GM21786 (cell line): ENCODE data around the gene RMND1.
"Not testable (repeated sequence)": the region's sequence is repeated elsewhere in the genome, so short reads cannot be mapped to it uniquely, and the experiment has no call there.

Experiments
- ATAC-seq: cut with Tn5 transposase; IDR thresholded peaks from one replicate; pipeline ENCODE4 v1.9.1; 2021; ENCODE audit not compliant: unreplicated experiment

Gene RMND1

DNA sequence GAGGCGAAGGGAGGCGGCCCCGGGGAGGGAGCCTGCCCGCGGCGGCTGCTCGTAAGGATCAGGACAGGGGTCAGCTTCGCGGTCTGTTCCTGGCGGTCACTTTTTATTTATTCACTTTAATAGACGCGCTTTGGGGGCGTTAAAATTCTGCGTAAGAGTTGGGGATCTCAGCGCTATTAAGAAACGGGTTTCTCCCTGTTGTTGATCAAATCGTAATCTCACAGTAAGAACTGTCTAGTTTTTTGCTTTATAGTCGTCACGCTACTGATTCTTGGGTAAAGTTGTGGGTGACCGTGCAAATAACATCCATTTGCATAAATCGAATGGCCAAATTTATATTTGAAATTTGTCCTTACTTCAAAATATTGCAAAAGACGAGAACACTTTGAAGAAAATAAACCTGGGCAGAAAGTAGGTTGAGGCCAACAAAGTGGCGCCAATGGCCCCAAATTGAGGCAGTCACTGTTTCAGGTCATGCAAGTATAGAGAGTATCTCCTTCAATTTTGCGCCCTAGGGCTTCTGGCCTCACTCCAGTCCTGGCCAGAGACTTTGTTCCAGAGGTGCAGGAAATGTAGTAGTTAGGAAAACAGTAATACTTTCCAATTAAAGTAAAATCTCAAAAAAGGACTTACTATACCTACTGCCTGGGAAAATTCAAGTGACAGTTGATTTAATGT, 963 bp upstream of the RMND1 start:
- ATAC-seq = no peak

DNA sequence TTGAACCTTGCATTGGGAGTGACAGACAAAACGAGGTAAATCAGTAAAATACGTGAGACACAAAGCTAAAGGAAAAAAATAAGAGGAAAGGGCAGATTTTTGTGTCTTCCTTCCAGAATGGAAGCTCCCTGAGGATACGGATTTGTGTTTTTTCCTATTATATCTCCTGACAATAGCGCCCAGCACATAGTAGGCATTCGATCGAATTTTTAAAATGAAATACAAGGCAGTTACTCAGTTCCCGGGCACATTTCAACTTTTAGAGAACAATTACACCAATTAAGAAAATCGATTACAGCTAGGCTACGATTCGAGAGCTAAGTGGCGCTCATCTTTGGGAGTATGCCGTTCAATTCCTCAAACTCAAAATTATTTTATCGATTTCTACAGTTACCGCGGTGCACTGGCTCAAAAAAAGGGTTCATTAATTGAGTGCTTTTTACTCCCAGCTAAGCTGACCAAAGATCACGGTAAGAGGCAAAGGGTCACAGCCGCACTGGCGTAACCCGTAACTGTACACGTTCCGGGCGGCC, 443 bp downstream of the RMND1 start:
- no peak for ATAC-seq

DNA sequence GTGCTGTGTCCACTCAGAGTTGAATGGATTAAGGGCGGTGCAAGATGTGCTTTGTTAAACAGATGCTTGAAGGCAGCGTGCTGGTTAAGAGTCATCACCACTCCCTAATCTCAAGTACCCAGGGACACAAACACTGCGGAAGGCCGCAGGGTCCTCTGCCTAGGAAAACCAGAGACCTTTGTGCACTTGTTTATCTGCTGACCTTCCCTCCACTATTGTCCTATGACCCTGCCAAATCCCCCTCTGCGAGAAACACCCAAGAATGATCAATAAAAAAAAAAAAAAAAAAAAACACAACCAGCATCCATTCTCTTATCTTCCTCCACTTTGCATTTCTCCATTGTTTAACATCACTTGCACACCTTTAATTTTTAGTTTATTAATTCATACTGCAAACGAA, 998 bp downstream of the RMND1 start:
- ATAC-seq = not testable (repeated sequence)

DNA sequence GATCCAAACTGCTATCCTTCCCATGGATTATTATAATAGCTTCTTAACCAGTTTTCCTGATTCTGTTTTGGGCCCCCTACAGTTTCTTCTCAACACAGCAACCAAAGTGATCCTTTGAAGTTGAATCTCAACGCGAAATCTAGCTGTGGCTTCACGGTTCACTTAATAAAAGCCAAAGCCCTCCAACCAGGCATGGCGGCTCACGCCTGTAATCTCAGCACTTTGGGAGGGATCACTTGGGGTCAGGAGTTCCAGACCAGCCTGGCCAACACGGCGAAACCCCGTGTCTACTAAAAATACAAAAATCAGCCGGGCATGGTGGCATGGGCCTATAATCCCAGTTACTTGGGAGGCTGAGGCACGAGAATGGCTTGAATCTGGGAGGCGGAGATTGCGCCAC, 3.3 kb downstream of the RMND1 start:
- no peak for ATAC-seq

DNA sequence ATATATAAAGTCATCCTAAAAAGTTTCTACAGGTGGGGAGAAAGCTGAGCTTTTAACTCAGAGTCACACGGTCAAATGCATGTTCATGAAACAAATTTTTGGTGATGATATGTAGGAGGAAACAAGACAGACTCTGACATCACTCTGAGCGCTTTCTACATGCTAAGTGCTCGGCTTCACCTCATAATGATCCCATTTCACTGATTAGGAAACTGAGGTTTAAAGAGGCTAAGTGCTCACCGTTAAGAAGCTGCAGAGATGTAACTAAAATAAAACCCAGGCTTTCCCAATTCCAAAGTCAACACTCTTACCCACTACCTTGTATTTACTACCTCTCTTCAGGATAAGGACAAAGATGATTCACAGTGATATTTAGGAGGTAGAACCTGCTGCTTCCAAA, 4.7 kb downstream of the RMND1 start:
- no peak for ATAC-seq

DNA sequence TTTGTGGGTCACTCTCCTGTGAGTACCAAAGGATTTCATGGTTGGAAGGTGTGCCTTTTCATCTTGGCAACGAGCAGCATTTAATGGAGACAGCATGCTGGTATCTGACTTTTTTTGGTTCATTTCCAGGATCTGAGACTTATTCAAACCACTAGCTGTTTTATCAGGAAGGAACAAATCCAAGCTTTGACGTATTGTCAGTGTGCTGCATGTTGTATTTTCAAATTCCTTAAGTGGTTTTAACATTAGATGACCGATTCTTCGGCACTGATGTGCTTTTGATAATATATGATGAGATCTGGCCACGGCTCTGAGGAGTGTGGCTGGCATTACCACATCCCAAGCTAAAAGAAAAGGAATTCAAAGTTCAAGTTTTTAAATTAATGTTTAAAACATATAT, 6.4 kb downstream of the RMND1 start:
- no peak for ATAC-seq

DNA sequence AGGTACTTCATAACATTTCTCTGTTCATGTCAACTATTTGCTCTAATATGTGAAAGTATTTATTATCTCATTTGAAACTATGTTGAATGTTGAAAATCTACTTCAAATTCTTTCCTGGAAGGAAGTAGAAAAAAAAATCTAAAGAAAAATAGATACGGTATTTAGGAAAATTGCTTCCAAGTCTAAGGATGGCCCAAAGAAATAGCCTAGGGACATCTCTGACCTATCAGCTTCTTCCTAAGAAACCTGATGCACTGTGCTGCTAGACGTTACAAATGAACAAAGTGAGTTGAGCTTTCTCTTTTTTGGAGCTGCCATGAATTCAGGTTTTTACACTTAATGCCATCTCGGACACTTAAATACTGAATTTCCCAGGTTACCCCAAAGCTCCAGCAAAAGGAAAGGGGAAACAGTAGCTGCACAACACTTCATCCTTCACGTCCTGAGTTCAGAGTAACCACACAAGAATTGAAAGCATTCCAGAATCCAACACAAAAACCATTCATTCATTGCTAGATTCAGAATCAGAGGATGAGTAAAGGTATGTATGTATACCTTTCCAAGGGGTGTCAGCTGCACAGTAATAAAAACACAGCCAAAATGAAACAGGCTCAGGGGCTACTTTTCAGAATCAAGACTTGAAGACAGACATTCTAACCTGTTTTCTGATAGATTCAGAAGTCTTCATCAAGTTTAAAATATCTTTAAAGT, 7.9 kb downstream of the RMND1 start:
- no peak for ATAC-seq

DNA sequence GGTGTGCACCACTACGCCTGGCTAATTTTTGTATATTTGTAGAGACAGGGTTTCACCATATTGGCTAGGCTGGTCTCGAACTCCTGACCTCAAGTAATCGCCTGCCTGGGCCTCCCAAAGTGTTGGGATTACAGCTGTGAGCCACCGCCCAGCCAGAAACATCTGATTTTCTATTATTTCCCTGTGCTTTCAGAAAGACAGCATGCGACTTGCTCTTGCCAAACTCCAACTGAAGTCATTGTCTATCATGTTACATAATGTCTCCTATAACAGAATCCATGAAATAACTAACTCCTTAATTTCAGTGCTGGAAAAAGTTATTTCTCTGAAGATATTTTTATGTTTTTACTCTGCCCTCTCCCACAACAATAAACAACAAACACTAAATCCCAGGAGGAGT, 8.5 kb downstream of the RMND1 start:
- ATAC-seq = no peak

DNA sequence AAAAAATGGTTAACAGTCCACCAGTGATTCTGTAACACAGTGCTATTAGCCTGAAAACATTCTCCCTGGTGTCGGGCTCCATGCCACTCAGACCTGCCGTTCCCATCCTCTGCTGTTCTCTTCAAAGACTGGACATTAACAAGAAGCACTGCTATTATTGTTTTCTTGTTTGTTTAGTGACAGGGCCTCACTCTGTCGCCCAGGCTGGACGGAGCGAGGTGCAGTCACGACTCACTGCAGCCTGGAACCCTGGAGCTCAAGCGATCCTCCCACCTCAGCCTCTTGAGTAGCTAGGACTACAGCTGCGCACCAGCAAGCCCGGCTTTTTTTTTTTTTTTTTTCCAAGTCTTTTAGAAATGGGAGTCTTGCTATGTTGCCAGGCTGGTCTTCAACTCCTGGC, 9.6 kb downstream of the RMND1 start:
- ATAC-seq = no peak

DNA sequence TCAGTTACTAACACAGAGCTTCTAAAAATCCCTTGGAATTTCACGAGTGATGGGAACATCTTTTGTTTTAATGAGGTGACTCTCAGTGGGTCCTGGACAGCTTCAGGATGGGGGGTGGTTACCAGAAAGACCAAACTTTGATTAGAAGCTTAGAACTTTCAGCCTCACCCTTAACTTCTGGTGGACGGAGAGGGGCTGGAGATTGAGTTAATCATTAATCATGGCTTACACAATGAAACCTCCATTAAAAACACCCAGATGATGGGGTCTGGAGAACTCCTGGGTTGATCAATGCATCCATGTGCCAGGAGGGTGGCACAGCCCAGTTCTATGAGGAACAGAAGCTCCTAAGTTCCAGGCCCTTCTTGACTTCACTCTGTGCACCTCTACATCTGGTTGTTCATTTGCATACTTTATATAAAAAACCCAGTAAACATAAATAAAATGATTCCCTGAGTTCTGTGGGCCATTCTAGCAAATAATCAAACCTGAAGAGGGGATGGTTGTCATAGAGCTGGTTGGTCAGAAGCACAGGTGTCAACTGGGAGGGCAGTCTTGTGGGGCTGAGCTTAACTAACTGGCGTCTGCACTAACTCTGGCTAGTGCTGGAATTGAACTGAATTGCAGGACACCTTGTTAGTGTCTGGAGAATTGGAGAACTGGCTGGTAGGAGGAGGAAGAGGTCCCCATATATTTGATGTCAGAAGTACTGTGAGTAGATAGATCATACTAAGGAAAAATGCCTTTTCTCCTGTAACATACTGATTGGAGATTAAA, 10.3 kb downstream of the RMND1 start:
- ATAC-seq = no peak

DNA sequence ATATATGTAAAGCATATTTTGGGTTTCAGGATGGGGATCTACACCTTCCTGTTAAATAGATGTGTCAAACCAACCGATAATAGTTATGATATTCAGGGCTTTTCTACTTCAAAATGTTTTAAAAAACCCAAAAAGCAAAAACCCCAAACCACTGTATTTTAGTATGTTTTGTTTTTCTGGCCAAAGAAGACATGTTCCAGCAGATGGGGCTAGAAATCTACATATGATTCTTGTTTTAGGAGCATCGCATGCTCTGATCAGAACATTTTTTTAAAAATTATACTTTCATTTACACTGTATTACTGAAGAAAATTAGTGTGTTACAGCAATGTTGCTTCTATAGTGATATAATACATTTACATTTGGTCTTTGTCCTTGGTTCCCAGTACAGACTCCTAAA, 11.0 kb downstream of the RMND1 start:
- peak; percentile 42 for ATAC-seq

DNA sequence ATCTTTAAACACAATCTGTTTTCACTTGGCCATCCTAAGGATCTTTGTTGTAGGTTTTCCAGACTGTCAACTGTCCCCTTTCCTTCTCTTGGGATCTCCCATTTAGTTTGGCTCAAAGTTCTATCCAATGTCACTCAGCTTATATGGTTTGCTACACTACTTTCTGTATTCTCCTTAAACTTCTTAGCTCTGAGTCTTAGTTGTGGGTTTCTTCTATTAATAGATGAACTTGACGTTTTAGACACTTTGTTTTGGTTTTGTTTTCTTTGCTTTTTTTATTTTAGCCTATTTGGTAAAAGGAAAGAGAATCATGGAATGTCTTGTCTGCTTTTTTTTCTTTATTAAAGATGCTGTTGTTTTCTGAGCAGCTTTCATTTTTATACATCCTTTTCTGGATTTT, 11.4 kb downstream of the RMND1 start:
- ATAC-seq = peak; percentile 67

DNA sequence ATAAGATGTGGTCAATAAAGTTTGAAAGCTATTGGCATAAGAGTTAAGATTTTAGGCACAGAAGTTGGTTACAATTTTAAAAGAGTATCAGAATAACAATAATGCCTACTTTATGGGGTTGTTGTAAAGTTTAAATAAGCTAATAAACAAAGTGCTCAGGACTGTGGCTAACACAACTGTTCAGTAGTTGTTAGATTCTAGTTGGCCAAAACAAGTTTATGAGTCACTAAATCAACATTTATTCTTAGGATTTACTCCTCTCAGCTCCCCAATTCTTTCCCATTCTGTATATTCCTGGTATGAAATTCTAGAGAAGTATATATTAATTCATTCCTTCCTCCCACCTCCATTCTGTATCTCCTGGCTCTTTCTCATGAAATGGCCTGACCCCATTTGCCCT, 14.5 kb downstream of the RMND1 start:
- no peak for ATAC-seq

DNA sequence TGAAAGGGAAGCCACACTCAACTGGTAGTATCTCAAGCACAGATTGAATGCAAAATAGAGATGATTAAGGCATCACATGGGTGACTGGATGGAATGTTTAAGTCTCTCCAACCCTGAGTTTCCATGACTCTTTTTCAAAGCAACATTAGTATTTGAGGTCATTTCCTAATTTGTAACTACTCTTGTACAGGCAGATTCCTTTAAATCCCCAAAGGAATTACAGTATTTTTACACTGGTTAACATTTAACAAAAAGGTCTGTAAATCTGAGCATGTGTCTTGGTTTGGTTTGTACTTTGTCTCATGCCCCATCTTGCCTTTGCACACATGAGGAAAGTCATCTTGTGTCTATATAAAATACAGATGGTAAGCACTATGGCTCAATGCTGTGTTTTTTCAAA, 15.1 kb downstream of the RMND1 start:
- ATAC-seq = no peak

DNA sequence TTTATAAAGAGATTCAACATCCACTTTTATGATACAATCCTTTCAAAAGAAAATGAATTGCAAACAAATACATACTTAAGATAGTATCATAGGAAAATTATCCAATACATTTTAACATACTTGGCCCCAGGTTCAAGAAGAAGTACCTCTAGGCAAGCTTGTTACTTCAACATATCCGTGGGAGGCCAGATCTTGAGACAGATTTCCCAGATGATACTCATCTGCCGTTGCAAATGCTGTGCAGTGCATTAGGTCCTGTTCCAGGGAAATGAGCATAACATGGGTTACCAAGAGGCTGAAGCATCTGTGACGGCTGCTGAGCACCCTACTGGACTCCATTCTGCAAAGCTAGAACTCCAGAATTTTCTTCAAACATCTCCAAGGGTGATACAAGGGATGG, 15.6 kb downstream of the RMND1 start:
- no peak for ATAC-seq

DNA sequence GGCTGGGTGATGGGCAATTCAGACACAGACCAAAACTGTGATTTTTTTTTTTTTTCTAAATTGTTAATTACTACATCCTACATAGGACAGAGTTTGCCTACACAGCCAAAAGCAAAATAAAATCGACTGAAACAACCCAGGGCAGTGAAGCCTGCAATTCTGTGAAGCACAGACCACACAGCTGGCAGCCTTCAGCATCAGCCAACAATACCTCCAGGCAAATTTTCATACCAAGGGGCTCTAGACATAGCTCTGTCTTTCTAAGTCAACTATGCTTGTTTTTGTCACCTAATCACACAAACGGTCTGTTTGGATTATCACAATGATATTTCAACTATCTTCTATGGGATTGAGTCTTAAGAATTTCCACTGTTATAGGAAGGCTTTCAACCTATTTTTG, 17.6 kb downstream of the RMND1 start:
- no peak for ATAC-seq

DNA sequence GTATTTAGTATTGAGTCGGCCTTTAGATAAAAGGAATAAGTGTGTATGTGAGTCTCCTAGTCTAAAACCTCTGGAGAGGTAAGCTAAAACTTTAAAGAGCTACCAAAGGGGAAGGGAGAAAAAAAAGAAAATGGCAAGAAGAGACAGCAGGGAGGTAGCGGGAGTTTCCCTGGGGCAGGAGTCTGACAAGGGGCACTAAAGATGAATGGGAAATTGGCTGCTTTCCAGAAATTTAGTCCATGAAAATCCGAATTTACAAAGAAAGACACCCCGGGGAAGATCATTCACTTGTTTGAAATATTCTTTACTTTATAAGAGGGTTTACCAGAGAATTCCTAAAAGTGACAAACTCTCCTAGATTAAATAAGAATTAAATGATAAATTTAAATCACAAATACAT, 19.3 kb downstream of the RMND1 start:
- no peak for ATAC-seq

DNA sequence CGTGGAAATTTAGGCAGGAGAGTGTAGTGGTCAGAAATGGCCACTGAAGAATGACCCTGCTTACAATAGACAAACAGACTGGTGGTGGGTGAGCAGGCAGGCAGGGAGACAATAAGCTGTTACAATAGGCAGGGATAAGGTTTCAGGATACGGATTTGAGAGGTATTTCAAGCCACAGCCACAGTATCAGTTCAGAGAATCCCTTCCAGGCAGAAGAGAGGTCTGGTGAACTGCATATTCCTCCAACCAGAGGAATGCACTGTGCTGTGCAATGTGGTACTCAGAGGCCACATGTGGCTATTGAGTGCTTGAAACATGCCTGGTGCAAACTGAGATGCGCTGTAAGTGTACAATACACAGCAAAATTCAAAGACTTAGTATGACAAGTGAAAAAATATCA, 20.6 kb downstream of the RMND1 start:
- no peak for ATAC-seq

DNA sequence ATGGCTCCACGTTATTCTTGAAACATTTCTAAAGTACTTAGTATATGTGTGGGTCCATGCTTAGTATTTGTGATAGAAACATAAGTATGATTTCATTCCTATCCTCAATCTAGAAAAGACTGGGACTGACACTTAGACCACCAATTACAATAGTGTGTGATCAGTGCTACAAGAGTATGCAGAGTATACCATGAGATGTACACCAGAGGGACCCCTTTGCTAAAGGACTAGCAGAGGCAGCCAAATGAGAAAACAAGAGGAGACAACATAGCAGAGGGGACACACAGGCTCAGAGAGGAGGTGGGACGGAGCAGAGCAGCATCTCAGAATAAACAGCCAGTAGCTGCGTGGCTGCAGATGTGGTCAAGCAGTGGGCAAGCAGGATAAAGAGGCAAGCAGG, 21.0 kb downstream of the RMND1 start:
- ATAC-seq = no peak

DNA sequence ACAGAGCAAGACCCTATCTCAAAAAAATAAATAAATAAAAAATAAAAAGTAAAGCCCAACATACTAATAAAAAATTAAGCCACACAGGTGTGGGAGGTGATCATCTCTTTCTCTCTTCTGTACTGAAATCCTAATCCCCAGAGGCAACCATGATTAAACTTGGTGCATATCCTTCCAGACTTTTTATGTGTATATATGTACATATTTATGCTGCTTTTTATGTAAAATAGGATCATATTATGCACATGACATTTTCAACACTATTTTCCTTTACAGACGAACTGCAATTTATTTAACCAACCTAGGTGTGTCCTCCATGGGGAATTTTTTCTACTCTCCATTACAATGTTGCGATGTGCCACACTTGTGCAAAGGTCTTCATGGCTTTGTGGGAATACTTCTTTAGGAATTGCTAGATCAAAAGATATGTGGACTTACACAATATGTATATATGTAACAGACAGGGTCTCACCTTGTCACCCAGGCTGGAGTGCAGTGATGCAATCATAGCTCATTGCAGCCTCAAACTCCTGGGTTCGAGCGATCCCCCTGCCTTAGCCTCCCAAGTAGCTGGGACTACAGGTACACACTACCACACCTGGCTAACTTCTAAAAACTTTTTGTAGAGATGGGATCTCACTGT, 23.7 kb downstream of the RMND1 start:
- ATAC-seq = no peak

DNA sequence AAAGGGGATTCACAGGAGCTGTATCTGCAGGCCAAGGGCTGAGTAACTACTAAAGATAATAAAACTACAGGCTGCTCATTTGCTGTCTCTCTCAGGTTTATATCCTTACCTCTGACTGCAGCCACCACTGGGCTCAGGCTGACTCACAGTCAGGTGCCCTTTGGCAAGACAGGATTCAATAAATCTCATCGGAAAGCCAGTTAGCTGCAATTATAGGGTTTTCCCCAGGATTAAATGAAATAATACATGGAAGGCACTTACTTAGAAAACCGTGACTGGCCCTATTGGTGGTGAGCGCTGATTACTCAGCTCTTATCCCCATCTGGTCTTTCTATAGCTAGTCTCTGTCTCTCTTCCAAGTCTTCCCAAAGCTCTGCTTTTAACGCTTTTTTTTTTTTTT, 26.4 kb downstream of the RMND1 start:
- ATAC-seq = no peak
